GM12878 (cell line): Measurements from ENCODE around the gene CGREF1. TPM values are rescaled to one million over a fixed set of nuclear protein-coding genes. Genes with fewer than 3 reads are reported as not detected.
A peak's percentile ranks its signal among the peaks of the same experiment; 100 is the strongest.

Source experiments
- CBFB ChIP-seq: IDR thresholded peaks from 2 replicates; pipeline ENCODE4 v1.6.1; 2016; ENCODE audit warnings: antibody characterized with exemption, low read depth
- CREB1 ChIP-seq: IDR thresholded peaks from 2 replicates; pipeline ENCODE4 v1.6.1; 2012; ENCODE audit warnings: low read depth, mild to moderate bottlenecking, inconsistent platforms
- CUX1 ChIP-seq: IDR thresholded peaks from 2 replicates; pipeline ENCODE4 v1.6.1; 2012; ENCODE audit warnings: improper control_type of control experiment, low read depth, low read length; ENCODE audit not compliant: insufficient replicate concordance
- MTA2 ChIP-seq: fragments of 450-650 bp; IDR thresholded peaks from 2 replicates; pipeline ENCODE4 v1.6.1; 2016; ENCODE audit warnings: low read depth, mild to moderate bottlenecking, moderate library complexity
- MYC ChIP-seq: IDR thresholded peaks from 2 replicates; pipeline ENCODE4 v1.6.1; 2011; ENCODE audit warnings: mild to moderate bottlenecking, low read length, moderate library complexity, inconsistent platforms; ENCODE audit not compliant: insufficient read depth, insufficient replicate concordance, insufficient read length, severe bottlenecking
- NKRF ChIP-seq: fragments of 450-650 bp; conservative IDR thresholded peaks from 2 replicates; pipeline ENCODE4 v1.6.1; 2017; ENCODE audit warnings: mild to moderate bottlenecking, moderate library complexity
- NR2C1 ChIP-seq: fragments of 450-650 bp; IDR thresholded peaks from 2 replicates; pipeline ENCODE4 v1.6.1; 2017; ENCODE audit warnings: antibody characterized with exemption, mild to moderate bottlenecking, moderate library complexity
- PKNOX1 ChIP-seq: fragments of 450-650 bp; IDR thresholded peaks from 2 replicates; pipeline ENCODE4 v1.6.1; 2016; ENCODE audit warnings: mild to moderate bottlenecking
- PML ChIP-seq: IDR thresholded peaks from 2 replicates; pipeline ENCODE4 v1.6.1; 2012; ENCODE audit warnings: low read length, inconsistent platforms
- POLR2AphosphoS5 ChIP-seq: IDR thresholded peaks from 2 replicates; pipeline ENCODE4 v1.6.1; 2011; ENCODE audit warnings: mild to moderate bottlenecking, low read length, inconsistent platforms
- RCOR1 ChIP-seq: conservative IDR thresholded peaks from 2 replicates; pipeline ENCODE4 v1.6.1; 2012; ENCODE audit warnings: low read depth, low read length, improper control_type of control experiment
- RELB ChIP-seq: fragments of 450-650 bp; IDR thresholded peaks from 2 replicates; pipeline ENCODE4 v1.6.1; 2017; ENCODE audit warnings: low read depth, mild to moderate bottlenecking, moderate library complexity
- SREBF2 ChIP-seq: IDR thresholded peaks from 2 replicates; pipeline ENCODE4 v1.6.1; 2012; ENCODE audit warnings: mild to moderate bottlenecking, low read length
- SRF ChIP-seq, 2 experiments: IDR thresholded peaks; 2 replicates each; pipeline ENCODE4 v1.6.1; 2011; ENCODE audit warnings: low read depth in 2 of 2, low read length in 2 of 2, mild to moderate bottlenecking in 1 of 2, moderate library complexity in 1 of 2
- TCF3 ChIP-seq: IDR thresholded peaks from 2 replicates; pipeline ENCODE4 v1.6.1; 2012; ENCODE audit warnings: low read depth, mild to moderate bottlenecking, low read length, borderline replicate concordance; ENCODE audit not compliant: insufficient read depth
- ZNF274 ChIP-seq: IDR thresholded peaks from one replicate; pipeline ENCODE4 v1.8.0; 2011; ENCODE audit not compliant: insufficient read length, insufficient read depth
- polyA plus RNA-seq, 11 experiments: library from polyadenylated mRNA; depleted of rRNA in 4 of 11; unstranded in 6 of 11; stranded (reverse) in 5 of 11; fragments of >200 nt; fragmentation: Nextera tagmentation in 4 of 11; fragmentation: Illumina TruSeq in 1 of 11; extraction: Ambion mirVana in 4 of 11; extraction: Trizol in 1 of 11; gene quantifications; 1 replicate in 1 of 11; 2 replicates in 10 of 11; pipeline versions ENCODE4 v1.2.1 to v1.2.3, GENCODE V29; 2011 to 2016; ENCODE audit warnings: inconsistent platforms in 2 of 11, missing spikeins in 2 of 11, low read depth in 1 of 11
- total RNA-seq, 4 experiments: library from RNA; depleted of rRNA in 3 of 4; stranded (reverse); fragments of >200 nt in 3 of 4; fragmentation: Illumina TruSeq in 1 of 4; extraction: Trizol in 1 of 4; gene quantifications; 2 replicates each; pipeline versions ENCODE4 v1.2.1 to v1.2.3, GENCODE V29; 2013 to 2021

Gene CGREF1
- total and polyA plus RNA-seq, 10 of the 15 experiments (the other 5 are each of a cell fraction or from before 2014, with no cell fraction given): 0.06 to 0.21 TPM; not detected in 8

GRCh38 chr2:27071277-27071989, 47.5 kb downstream of the CGREF1 start, which contains the start of gene OST4 (continued):
- TF ChIP-seq RELB (peak; percentile 35; the same call in 1 of the 2 replicates), PML (0 out of 2 replicates have a peak, but pooled peaks have one; percentile 32), TCF3 (peak; percentile 100), CUX1 (no peak), SRF (IDR thresholded peaks at IDR 0.05; ENCODE audit: low read depth in 2 of 2, low read length in 2 of 2) (peak; percentile 81 to 96; a peak in 3 of 4 replicates), SREBF2 (no peak), MYC (no peak), MTA2 (no peak), NR2C1 (peak; percentile 55; the same call in 1 of the 2 replicates), NKRF (peak; percentile 86), RCOR1 (0 out of 2 replicates have a peak, but pooled peaks have one; percentile 62), ZNF274 (no peak), PKNOX1 (0 out of 2 replicates have a peak, but pooled peaks have one; percentile 23), CREB1 (peak; percentile 89), POLR2AphosphoS5 (peak; percentile 89), CBFB (0 out of 2 replicates have a peak, but pooled peaks have one; percentile 17)
